ENCODE measurements around the gene ZBTB8OS.

DNA sequence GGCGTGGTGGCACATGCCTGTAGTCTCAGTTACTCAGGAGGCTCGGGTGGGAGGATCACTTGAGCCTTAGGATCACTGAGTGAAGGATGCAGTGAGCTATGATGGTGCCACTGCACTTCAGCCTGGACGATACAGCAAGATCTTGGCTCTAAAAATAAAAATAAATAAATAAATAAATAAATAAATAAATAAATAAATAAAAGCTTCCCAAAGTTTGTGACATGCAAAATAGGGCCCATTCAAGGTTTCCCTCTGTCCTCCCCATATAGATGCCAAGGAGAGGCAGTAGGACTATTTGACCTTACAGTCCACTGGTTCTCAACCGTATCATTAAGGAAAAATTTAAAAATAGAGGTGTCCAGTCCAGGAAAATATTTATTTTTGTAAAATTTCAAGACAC lies 41.2 kb downstream of the ZBTB8OS start:
- no peak for TF ChIP-seq EZH2 (IDR thresholded peaks at IDR 0.05; ENCODE audit: low read length, unreplicated experiment)
- TF ChIP-seq, protein P1, sequence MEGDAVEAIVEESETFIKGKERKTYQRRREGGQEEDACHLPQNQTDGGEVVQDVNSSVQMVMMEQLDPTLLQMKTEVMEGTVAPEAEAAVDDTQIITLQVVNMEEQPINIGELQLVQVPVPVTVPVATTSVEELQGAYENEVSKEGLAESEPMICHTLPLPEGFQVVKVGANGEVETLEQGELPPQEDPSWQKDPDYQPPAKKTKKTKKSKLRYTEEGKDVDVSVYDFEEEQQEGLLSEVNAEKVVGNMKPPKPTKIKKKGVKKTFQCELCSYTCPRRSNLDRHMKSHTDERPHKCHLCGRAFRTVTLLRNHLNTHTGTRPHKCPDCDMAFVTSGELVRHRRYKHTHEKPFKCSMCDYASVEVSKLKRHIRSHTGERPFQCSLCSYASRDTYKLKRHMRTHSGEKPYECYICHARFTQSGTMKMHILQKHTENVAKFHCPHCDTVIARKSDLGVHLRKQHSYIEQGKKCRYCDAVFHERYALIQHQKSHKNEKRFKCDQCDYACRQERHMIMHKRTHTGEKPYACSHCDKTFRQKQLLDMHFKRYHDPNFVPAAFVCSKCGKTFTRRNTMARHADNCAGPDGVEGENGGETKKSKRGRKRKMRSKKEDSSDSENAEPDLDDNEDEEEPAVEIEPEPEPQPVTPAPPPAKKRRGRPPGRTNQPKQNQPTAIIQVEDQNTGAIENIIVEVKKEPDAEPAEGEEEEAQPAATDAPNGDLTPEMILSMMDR (conservative IDR thresholded peaks at IDR 0.05; ENCODE audit: low read depth, low read length) = no peak
- TF ChIP-seq EZH2phosphoT487 (IDR thresholded peaks at IDR 0.05; ENCODE audit: borderline replicate concordance, low read length) = no peak
